ENCODE results near the gene GALNT10.

Gene GALNT10

GRCh38 chr5:154356020-154356655, 165.6 kb downstream of the GALNT10 start:
- H3K9ac ChIP-seq (ENCODE audit: low read length) = no peak overlapping the region

GRCh38 chr5:154356958-154357357, 166.4 kb downstream of the GALNT10 start:
- Histone ChIP-seq H2BK12ac (ENCODE audit: low read length) (no peak overlapping the region), H4K12ac (ENCODE audit: low read depth, low read length) (no peak overlapping the region), H3K4me1 (ENCODE audit: control insufficient read depth in 1 of 2, insufficient read depth in 2 of 2, low read length in 2 of 2) (peaks cover 22 to 32% of the 10 kb centered on the region in 2 experiments), H3K9me3 (ENCODE audit: insufficient read depth, low read depth, low read length) (no peaks in the 10 kb centered on the region), H3K18ac (ENCODE audit: low read length) (no peak overlapping the region), H4K91ac (ENCODE audit: low read depth, low read length) (no peak overlapping the region), H3K27ac (ENCODE audit: low read depth, low read length) (no peak overlapping the region), H3K79me2 (ENCODE audit: control insufficient read depth, insufficient read depth, low read length, poor library complexity) (peaks cover 5% of the 10 kb centered on the region), H3K9ac (ENCODE audit: low read length) (no peak overlapping the region), H3K23ac (ENCODE audit: low read length) (no peak overlapping the region), H3K14ac (ENCODE audit: low read length) (no peak overlapping the region), H2AFZ (ENCODE audit: insufficient read depth, low read length, poor library complexity) (no peak overlapping the region), H2BK5ac (ENCODE audit: low read depth, low read length, poor library complexity) (peak overlapping the region; percentile 34), H3K36me3 (ENCODE audit: control insufficient read depth in 1 of 2, insufficient read depth in 2 of 2, low read length in 2 of 2) (peaks cover 4 to 5% of the 10 kb centered on the region in 2 experiments), H3K4ac (ENCODE audit: low read depth, low read length) (no peak overlapping the region), H2BK120ac (ENCODE audit: insufficient read depth, low read length, poor library complexity) (no peak overlapping the region), H3K4me2 (ENCODE audit: low read length) (no peak overlapping the region), H3K27me3 (ENCODE audit: insufficient read depth, low read length) (no peaks in the 10 kb centered on the region), H3K4me3 (ENCODE audit: low read depth, low read length) (no peak overlapping the region), H2AK5ac (ENCODE audit: low read length) (no peak overlapping the region), H4K8ac (ENCODE audit: low read depth, low read length) (no peak overlapping the region), H3K79me1 (ENCODE audit: low read length) (peaks cover 17% of the 10 kb centered on the region)
- no CpG with 5 or more reads among the region's 3 CpGs for WGBS (ENCODE audit: extremely low coverage, insufficient coverage, insufficient read length)
- DNase-seq = no peak

More at GRCh38 chr5:154356020-154356655, 165.6 kb downstream of the GALNT10 start:
- DNase-seq = peak; percentile 24 to 51
- Histone ChIP-seq H3K79me2 (ENCODE audit: control insufficient read depth, insufficient read depth, low read length, poor library complexity) (peaks cover 5% of the 10 kb centered on the region), H3K9me3 (ENCODE audit: insufficient read depth, low read depth, low read length) (no peaks in the 10 kb centered on the region), H3K27ac (ENCODE audit: low read depth, low read length) (no peak overlapping the region), H3K14ac (ENCODE audit: low read length) (no peak overlapping the region), H3K27me3 (ENCODE audit: insufficient read depth, low read length) (no peaks in the 10 kb centered on the region), H2AK5ac (ENCODE audit: low read length) (no peak overlapping the region), H3K36me3 (ENCODE audit: control insufficient read depth in 1 of 2, insufficient read depth in 2 of 2, low read length in 2 of 2) (peaks cover 0 to 2% of the 10 kb centered on the region in 2 experiments), H3K23ac (ENCODE audit: low read length) (no peak overlapping the region), H2BK12ac (ENCODE audit: low read length) (peak overlapping the region; percentile 37), H2BK5ac (ENCODE audit: low read depth, low read length, poor library complexity) (peak overlapping the region; percentile 8), H4K8ac (ENCODE audit: low read depth, low read length) (no peak overlapping the region), H2BK120ac (ENCODE audit: insufficient read depth, low read length, poor library complexity) (peak overlapping the region; percentile 63), H3K4me2 (ENCODE audit: low read length) (no peak overlapping the region), H3K4me3 (ENCODE audit: low read depth, low read length) (no peak overlapping the region), H3K4ac (ENCODE audit: low read depth, low read length) (peak overlapping the region; percentile 23), H4K12ac (ENCODE audit: low read depth, low read length) (no peak overlapping the region), H3K79me1 (ENCODE audit: low read length) (peaks cover 17% of the 10 kb centered on the region), H3K4me1 (ENCODE audit: control insufficient read depth in 1 of 2, insufficient read depth in 2 of 2, low read length in 2 of 2) (peaks cover 22 to 32% of the 10 kb centered on the region in 2 experiments), H4K91ac (ENCODE audit: low read depth, low read length) (peak overlapping the region; percentile 60), H2AFZ (ENCODE audit: insufficient read depth, low read length, poor library complexity) (no peak overlapping the region), H3K18ac (ENCODE audit: low read length) (peak overlapping the region; percentile 58)
- no CpG with 5 or more reads among the region's 4 CpGs for WGBS (ENCODE audit: extremely low coverage, insufficient coverage, insufficient read length)

GRCh38 chr5:154358516-154359220, 168.1 kb downstream of the GALNT10 start:
- H3K4ac ChIP-seq (ENCODE audit: low read depth, low read length) = peak overlapping the region; percentile 66
- H4K8ac ChIP-seq (ENCODE audit: low read depth, low read length) = peak overlapping the region; percentile 79
- no peaks in the 10 kb centered on the region for H3K9me3 ChIP-seq (ENCODE audit: insufficient read depth, low read depth, low read length)
- H3K9ac ChIP-seq (ENCODE audit: low read length) = peak overlapping the region; percentile 39
- H3K4me2 ChIP-seq (ENCODE audit: low read length) = peak overlapping the region; percentile 1
- H2AFZ ChIP-seq (ENCODE audit: insufficient read depth, low read length, poor library complexity) = peak overlapping the region; percentile 7
- peak overlapping the region; percentile 43 for H2AK5ac ChIP-seq (ENCODE audit: low read length)
- DNase-seq = no peak
- H3K23ac ChIP-seq (ENCODE audit: low read length) = peak overlapping the region; percentile 3
- peak overlapping the region; percentile 84 for H2BK120ac ChIP-seq (ENCODE audit: insufficient read depth, low read length, poor library complexity)
- no peaks in the 10 kb centered on the region for H3K27me3 ChIP-seq (ENCODE audit: insufficient read depth, low read length)
- H3K18ac ChIP-seq (ENCODE audit: low read length) = peak overlapping the region; percentile 97
- H3K27ac ChIP-seq (ENCODE audit: low read depth, low read length) = peak overlapping the region; percentile 93
- H4K91ac ChIP-seq (ENCODE audit: low read depth, low read length) = peak overlapping the region; percentile 78
- H2BK5ac ChIP-seq (ENCODE audit: low read depth, low read length, poor library complexity) = peak overlapping the region; percentile 73
- H3K4me3 ChIP-seq (ENCODE audit: low read depth, low read length) = no peak overlapping the region
- H3K79me2 ChIP-seq (ENCODE audit: control insufficient read depth, insufficient read depth, low read length, poor library complexity) = peaks cover 5% of the 10 kb centered on the region
- peak overlapping the region; percentile 91 for H2BK12ac ChIP-seq (ENCODE audit: low read length)
- H3K36me3 ChIP-seq (ENCODE audit: control insufficient read depth in 1 of 2, insufficient read depth in 2 of 2, low read length in 2 of 2) = peaks cover 5 to 6% of the 10 kb centered on the region in 2 experiments
- H3K79me1 ChIP-seq (ENCODE audit: low read length) = peaks cover 17% of the 10 kb centered on the region
- peak overlapping the region; percentile 82 for H3K14ac ChIP-seq (ENCODE audit: low read length)
- no CpG with 5 or more reads among the region's 11 CpGs for WGBS (ENCODE audit: extremely low coverage, insufficient coverage, insufficient read length)
- peaks cover 22 to 29% of the 10 kb centered on the region in 2 experiments for H3K4me1 ChIP-seq (ENCODE audit: control insufficient read depth in 1 of 2, insufficient read depth in 2 of 2, low read length in 2 of 2)
- H4K12ac ChIP-seq (ENCODE audit: low read depth, low read length) = no peak overlapping the region

- H3K18ac ChIP-seq (ENCODE audit: low read length) = no peak overlapping the region
- peaks cover 22 to 29% of the 10 kb centered on the region in 2 experiments for H3K4me1 ChIP-seq (ENCODE audit: control insufficient read depth in 1 of 2, insufficient read depth in 2 of 2, low read length in 2 of 2)
- no peak overlapping the region for H3K4ac ChIP-seq (ENCODE audit: low read depth, low read length)
- H3K79me1 ChIP-seq (ENCODE audit: low read length) = peaks cover 17% of the 10 kb centered on the region
- H4K91ac ChIP-seq (ENCODE audit: low read depth, low read length) = no peak overlapping the region
- H4K8ac ChIP-seq (ENCODE audit: low read depth, low read length) = no peak overlapping the region
- no peak for DNase-seq
- peak overlapping the region; percentile 93 for H3K27ac ChIP-seq (ENCODE audit: low read depth, low read length)
- no peak overlapping the region for H4K12ac ChIP-seq (ENCODE audit: low read depth, low read length)
- no peak overlapping the region for H3K23ac ChIP-seq (ENCODE audit: low read length)
- no CpG with 5 or more reads among the region's 4 CpGs for WGBS (ENCODE audit: extremely low coverage, insufficient coverage, insufficient read length)
- no peak overlapping the region for H3K14ac ChIP-seq (ENCODE audit: low read length)
- H2BK120ac ChIP-seq (ENCODE audit: insufficient read depth, low read length, poor library complexity) = no peak overlapping the region
- H3K9me3 ChIP-seq (ENCODE audit: insufficient read depth, low read depth, low read length) = no peaks in the 10 kb centered on the region
- no peak overlapping the region for H2AFZ ChIP-seq (ENCODE audit: insufficient read depth, low read length, poor library complexity)
- H3K27me3 ChIP-seq (ENCODE audit: insufficient read depth, low read length) = no peaks in the 10 kb centered on the region
- no peak overlapping the region for H2AK5ac ChIP-seq (ENCODE audit: low read length)
- no peak overlapping the region for H2BK12ac ChIP-seq (ENCODE audit: low read length)
- peaks cover 5 to 6% of the 10 kb centered on the region in 2 experiments for H3K36me3 ChIP-seq (ENCODE audit: control insufficient read depth in 1 of 2, insufficient read depth in 2 of 2, low read length in 2 of 2)
- peak overlapping the region; percentile 73 for H2BK5ac ChIP-seq (ENCODE audit: low read depth, low read length, poor library complexity)
- no peak overlapping the region for H3K4me3 ChIP-seq (ENCODE audit: low read depth, low read length)
- peaks cover 5% of the 10 kb centered on the region for H3K79me2 ChIP-seq (ENCODE audit: control insufficient read depth, insufficient read depth, low read length, poor library complexity)
- no peak overlapping the region for H3K9ac ChIP-seq (ENCODE audit: low read length)
- H3K4me2 ChIP-seq (ENCODE audit: low read length) = peak overlapping the region; percentile 1
Observed at GRCh38 chr5:154359221-154359573, 168.7 kb downstream of the GALNT10 start.
